T-helper 2 cell (primary cell): ENCODE results near the gene PTPRN2.
"Not testable (repeated sequence)": the region's sequence is repeated elsewhere in the genome, so short reads cannot be mapped to it uniquely, and the experiment has no call there.

Experiments used
- DNase-seq, 5 experiments: peaks; one replicate each; pipeline versions ENCODE4 v3.0.0 to v3.0.0-alpha.2; 2012 to 2022

Gene PTPRN2

DNA sequence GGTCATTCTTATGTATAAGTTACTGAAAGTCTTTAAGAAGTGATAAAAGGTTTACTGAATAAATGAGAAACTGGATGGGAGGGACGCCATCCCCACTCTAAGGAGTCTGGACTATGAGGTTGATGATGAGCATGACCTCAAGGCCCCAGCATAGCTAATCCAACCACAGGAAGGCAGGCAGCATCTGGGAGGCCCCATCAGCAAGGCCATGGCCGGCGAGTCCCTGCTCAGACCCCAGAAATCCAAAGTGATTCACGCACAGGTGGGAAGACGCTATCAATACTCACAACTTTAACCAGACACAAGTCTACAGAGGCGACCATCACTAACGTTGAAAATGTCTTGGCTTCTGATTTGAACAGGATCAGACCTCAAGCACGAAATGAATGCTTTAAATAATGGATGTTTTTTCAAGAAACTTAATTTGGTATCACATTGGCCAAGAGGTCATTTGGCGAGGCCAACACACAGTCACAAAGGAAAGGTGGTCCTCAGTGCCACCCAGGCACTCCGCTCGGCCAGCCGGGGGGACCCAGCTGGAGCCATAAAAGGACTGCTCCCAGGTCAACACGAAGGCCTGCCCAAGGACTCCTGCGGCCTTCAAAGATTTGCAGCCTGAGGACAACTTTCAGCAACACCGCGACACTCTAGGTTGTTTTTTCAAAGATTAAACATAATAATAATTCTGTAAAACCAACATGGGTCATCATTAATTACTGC lies 228.5 kb downstream of the PTPRN2 start:
- no peak for DNase-seq

DNA sequence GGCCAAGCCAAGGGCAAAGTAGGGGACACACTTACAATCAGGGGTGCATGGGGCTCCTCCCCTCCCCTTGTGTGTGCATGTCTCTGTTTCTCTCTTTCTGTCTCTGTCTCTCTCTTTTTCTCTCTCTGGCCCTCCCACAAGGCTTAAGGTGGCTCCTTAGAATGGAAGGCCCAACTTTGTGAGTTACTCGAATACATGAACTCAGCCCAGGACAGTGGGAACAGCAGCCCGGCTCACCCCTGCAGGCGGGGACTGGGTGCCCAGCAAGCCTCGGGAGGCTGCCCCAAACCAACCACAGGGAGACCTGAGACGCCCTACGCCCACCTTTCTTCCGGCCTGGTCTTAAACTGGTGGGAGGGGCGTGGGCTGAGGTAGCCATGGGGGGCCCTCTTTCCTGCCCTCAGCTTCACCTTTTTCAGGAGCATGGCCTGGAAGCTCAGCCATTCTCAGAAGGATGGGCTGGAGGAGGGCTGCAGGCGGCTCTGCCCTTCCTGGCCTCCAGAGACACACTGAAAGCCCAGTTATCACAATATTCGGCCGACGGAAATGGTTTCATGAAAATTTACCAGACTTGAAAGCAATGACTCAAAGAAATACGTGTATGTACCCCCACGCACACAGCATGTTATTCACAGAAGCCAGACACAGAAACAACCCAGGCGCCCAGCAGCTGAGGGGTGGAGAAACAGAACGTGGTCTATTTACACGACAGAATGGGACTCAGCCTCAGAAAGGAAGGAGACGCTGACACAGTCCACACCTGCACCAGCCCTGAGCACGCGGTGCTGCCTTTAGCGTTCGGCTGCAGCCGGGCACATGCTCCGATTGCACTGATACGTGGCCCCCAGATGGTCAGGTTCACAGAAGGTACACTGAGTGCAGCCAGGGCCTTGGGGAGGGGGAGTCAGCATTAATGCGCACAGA lies 229.5 kb downstream of the PTPRN2 start:
- no peak for DNase-seq

DNA sequence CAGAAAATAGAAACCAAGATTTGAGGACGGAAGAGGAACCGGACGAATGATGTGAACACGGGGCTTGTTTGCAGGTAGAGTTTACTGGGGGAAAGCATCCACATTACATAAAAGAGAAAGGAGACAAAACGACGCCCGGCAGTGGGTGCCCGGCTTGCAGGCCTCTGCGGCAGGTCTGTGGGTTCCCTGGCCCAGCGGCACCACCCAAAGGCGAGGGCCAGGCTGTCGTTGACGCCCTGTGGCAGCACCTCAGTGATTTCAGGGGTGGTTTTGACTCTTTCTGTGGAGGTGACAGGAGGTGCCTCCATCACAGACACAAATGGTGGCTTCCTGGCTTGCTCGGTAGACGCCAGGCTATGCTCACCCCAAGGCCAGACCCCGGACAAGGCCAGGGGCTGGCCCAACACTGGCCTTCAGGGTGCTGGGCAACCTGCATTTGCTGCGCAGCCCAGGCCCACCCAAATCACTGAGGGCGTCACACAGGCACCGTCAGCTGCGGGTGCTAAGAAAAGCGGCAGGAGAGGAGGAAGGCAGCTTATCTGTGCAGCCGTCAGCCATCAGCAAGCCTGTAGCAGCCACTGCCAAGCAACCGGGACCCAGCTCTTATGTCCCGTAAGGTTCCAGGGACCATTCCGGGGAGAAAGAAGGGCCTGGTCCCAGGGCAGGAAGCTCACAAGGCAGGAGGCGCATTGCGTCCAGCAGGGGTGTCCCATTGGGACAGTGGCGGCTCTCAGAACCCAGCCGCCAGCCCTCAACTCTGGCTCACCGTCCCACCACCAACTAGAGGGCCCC lies 230.3 kb downstream of the PTPRN2 start:
- no peak for DNase-seq

DNA sequence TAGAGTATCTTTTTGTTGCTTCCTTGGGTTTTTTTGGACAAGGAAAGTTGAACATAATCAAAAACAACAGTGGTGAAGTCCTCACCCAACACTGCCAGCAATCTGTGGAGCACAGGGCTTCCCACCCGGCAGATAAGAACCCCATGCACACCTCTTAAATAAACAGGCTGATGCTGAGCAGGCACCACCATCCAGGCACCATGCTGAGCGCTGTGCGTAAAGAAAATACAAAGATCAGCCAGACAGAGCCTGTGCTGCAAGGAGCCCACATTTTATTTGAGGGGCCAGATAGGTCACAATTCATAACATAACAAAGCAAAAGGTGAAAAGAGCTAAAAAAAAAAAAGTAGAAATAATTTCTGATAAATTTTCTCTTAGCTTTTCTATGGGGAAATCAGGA lies 231.2 kb downstream of the PTPRN2 start:
- no peak for DNase-seq

DNA sequence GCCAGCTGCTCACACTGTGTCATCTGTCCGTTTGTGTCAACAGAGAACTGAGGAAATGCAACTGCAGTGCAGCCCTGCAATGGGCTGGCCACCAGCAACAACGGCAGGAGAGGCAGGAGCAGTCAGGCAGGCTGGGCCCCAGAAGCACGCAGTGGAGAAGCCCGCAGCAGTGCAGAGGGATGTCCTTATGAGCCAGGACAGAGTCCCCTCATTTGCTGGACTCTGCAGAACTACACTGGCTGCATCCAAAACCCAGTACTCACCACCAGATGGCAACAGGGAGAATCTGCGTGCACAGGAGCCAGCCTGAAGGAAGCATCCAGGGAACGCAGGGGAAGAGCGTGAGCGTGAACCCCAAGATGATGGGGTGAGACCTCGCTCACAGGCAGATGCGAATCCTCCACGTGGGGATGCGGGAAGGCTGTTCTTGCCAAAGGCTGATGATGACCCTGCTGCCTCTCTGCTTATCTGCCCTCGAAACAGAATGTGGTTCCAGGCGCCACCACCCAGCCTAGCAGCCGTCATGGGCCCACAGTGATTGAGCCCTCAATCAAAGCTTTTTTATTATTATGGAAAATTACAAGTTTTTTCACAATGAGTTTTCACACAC lies 232.1 kb downstream of the PTPRN2 start:
- no peak for DNase-seq

DNA sequence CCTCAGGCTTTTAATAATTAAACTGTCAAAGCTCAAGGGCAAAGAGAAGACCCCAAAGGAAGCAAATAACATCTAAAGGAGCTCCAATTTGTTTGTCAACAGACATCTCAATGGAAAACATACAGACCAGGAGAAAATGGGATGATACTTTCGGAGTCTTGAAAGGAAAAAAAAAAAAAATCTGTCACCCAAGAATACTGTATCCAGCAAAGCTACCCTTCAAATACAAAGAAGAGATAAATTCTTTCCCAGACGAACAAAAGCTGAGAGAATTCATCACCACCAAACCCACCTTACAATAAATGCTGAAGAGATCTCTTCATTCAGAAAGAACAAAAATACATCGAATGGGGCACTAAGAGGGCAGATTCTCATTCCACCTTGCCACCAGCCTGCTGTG lies 232.8 kb downstream of the PTPRN2 start:
- no peak for DNase-seq

DNA sequence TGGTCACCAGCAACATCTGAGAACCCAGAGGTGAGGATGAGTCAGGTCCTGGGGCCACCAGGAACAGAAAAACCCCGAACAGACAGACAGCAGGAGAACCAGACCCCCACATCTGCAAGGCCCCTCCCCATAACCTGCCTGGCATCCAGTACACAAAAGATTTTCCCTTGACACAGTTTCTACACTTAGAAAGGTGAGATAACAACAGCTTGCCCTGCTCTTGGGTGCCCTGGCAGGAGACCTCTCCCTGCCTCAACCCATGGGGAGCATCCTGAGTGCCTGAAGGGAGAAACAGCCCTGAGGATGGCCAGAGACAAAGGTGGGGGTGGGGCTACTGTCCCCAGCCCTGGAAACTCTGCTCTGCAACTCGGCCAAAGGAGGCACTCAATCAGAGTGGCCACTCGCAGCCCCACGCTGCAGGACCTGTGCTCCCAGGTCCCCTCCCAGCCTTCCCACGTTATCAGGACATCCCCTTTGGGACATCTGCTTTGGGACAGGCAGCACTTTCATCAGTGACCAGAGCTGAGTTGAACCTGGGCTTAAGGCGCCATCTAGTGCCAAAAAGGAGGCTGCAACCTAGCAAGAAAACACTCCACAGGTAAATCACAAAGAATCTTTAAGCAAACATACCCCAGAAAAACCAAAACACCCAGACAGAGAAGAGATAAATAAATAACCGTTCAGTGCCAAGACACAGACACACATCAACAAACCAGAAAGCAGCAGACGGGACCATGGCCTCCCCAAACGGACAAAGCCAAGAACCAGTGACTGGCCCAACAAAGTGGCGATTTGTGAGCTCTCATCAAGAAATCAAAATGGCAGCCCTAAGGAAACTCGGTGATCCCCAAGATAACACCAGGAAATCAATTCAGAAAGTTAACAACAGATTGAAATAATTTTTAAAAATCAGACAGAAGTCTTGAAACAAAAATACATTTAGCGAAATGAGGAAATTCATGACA lies 233.7 kb downstream of the PTPRN2 start:
- DNase-seq, result peak in 1 of 5 experiments; percentile 32

DNA sequence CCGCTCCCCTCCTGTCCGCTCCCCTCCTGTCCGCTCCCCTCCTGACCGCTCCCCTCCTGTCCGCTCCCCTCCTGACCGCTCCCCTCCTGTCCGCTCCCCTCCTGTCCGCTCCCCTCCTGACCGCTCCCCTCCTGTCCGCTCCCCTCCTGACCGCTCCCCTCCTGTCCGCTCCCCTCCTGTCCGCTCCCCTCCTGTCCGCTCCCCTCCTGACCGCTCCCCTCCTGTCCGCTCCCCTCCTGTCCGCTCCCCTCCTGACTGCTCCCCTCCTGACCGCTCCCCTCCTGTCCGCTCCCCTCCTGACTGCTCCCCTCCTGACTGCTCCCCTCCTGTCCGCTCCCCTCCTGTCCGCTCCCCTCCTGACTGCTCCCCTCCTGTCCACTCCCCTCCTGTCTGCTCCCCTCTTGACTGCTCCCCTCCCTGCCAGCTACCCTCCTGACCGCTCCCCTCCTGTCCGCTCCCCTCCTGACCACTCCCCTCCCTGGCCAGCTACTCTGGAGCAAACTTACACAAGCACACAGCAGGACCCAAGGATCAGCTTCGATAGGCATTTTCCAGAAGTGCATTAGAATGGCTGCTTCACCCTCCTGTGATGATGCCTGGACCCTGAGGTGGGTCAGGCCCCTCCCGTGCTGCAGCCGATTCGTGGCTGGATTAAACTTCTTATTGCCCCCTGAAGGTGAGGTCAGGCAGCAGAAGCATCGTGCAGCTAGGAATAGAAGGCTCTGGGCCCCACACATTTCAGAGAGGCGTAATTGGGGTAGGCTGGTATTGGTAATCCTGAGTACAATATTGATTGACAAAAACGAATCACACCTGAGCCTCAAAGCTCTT lies 235.5 kb downstream of the PTPRN2 start:
- not testable (repeated sequence) for DNase-seq

DNA sequence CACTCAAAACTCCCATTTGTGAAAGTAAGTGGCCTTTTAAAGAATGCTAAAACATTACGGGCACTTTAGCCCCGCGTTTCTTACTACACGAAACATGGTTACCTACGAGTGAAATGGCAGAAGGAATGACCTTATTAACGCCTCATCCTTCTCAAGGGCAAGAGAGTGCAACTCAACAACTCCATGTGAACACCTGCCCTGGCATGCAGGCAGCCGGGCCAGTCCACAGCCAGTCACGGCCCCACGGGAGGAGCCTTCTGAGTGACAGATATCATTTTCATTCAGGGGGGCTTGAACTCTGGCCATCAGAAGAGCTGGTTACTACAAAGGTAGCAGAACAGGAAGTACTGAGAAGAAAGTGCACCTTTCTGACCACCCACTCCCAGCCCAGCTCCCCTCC lies 236.1 kb downstream of the PTPRN2 start:
- DNase-seq, result no peak

DNA sequence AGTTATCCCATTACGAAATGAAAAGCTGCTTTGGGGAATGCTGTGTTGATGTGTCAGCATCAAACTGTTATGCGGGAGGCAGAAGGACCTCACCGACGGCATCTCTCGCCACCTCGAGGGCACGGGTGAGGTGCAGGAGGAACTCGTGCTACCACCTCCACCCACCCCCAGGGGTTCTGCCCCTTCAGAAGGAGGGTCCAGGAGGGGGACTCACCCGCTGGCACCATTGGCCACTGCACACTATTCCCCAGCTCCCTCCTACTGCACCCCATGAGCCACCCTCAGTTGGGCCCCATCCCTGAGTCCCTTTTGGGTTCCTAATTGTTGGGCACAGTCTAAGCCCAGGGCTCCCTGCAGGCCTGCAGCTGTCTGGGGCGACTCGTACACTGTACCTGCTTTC lies 236.6 kb downstream of the PTPRN2 start:
- no peak for DNase-seq

DNA sequence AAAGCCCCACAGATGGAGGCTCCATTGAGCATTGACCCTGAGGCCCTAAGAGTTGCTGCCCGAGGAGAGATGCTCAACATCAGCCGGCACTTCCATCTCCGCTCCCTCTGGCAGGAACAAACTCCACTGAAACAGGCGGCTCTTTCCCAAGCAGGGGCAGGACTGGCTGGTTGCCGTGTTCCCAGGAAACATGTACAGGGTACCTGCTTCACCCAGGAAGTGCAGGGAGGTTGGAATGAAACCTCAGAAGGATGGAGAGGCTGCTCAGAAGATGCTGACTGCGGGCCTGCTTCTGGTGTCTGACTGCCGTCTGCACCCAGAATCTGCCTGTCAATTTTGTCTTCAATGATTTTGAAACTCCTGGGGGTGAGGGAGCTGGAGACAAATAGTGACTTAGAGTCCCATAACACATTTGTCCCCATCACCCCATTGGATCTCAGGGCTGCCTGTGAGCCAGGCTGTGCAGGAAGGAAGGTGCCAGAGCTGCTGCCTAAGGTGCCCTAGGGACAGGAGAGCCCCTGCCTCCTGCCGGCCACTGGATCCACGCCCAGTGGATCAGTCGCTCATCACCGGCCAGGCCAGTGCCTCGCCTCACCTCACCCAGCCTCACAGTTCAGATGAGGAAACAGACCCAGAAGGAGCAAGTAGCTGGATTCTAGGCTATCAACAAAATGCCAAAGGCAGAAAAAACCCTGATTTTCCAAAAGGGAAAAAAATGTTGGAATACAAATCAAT lies 237.3 kb downstream of the PTPRN2 start:
- DNase-seq, result no peak

DNA sequence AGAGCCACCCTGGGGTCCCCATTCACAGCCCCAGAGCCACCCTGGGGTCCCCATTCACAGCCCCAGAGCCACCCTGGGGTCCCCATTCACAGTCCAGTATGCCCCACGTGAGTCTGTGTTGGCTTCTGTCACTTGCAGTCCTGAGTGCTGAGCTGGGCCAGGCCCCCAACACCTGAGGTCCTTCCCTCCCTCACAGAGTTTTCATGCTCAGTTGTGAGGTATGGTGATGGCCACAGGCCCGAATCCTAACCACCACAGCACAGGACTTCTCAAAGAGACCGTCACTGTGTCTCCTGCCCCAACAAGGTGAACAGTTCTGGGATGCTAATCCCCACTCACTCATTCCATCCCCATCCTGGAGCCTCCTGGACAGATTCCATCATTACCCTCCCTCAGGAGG lies 239.2 kb downstream of the PTPRN2 start:
- DNase-seq, result no peak

DNA sequence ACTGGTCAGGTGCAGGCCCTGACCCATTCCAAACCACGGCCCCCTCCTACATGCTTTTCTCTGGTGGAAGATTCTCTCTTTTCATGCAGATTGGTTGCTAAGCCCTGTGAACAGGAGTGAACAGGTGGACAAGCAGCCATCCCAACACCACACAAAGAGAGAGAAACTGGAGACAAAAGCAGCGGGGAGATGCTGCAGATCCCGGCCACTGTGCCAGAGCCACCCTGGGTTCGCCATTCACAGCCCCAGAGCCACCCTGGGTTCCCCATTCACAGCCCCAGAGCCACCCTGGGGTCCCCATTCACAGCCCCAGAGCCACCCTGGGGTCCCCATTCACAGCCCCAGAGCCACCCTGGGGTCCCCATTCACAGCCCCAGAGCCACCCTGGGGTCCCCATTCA lies 239.6 kb downstream of the PTPRN2 start:
- DNase-seq, result not testable (repeated sequence)

DNA sequence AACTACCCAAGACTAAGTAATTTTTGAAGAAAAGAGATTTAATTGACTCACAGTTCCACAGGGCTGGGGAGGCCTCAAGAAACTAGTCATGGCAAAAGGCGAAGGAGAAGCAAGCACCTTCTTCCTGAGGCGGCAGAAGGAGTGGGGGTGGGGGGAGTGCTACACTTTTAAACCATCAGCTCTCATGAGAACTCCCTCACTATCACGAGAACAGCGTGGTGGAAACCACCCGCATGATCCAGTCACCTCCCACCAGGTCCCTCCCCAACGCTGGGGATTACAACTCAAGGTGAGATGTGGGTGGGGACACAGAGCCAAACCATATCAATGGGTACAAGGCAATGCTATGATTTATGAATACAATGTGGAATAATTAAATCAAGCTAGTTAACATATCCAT lies 241.9 kb downstream of the PTPRN2 start:
- DNase-seq, result no peak

DNA sequence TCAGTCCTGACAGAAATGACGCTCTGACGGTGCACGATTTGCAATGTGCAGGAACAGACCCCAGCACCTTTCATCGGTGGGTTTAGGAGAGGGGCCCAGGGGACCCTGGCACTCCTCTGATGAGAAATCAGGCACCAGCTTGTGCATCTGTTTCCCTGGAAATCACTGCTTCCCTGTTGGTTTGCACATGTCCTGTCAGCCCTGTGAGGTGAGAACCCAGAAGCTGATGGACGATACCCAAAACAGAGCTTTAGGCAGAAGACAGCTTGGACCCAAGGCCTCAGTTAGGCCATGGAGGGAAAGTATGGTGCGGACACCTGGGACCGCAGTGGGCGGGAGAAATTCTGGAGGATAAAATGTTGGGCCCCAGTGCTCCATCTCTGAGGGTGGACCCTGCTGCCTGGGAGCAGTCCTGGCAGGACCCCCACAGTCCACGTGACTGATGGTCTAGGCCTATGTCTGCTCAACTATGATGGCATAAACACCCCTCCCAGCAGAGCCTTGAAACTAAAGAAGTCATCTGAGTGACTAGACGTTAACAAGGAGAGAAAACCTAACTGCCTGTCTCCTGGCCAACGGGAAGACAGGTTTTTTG lies 242.8 kb downstream of the PTPRN2 start:
- no peak for DNase-seq

DNA sequence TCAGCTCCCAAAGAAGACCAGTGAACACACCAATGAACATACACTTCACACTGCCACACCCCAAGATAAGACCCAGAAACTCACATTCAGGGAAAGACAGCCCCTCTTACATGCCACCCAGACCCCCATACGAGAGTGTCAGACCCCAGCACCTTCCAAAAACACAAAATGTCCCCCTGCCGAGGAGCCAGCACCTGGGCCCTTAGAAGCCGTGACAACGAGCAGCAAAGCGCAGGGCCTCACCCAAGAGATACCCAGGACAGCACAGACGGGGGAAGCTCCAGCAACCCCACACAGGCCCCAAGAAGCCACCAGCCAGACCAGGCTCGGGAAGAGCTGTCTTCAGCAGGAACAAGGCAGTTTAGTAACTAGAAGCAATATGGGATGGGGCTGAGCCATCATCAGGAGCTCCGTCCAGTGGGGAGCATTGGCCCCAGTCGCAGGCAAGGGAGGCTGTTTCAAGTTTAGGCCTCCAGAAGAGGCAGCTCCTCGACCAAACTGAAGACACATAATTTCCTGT lies 243.6 kb downstream of the PTPRN2 start:
- no peak for DNase-seq

DNA sequence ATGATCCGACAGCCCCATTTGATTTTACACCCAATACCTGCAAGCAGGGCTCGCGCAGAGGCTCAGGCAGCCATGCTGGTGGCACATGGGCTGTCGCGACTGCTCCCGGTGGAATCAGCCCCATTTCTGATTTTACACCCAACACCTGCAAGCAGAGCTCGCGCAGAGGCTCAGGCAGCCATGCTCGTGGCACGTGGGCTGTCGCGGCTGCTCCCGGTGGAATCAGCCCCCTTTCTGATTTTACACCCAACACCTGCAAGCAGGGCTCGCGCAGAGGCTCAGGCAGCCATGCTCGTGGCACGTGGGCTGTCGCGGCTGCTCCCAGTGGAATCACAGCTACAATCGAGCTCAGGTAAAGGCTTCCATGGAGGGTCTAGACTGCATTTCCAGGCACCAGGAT lies 244.1 kb downstream of the PTPRN2 start:
- no peak for DNase-seq

DNA sequence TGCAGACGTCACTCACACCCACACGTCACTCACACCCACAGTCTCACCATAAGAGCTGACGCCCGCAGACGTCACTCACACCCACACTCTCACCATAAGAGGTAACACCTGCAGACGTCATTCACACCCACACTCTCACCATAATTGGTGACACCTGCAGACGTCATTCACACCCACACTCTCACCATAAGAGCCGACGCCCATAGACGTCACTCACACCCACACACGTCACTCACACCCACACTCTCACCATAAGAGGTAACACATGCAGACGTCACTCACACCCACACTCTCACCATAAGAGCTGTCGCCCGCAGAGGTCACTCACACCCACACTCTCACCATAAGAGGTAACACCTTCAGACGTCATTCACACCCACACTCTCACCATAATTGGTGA lies 246.5 kb downstream of the PTPRN2 start:
- DNase-seq, result not testable (repeated sequence)

DNA sequence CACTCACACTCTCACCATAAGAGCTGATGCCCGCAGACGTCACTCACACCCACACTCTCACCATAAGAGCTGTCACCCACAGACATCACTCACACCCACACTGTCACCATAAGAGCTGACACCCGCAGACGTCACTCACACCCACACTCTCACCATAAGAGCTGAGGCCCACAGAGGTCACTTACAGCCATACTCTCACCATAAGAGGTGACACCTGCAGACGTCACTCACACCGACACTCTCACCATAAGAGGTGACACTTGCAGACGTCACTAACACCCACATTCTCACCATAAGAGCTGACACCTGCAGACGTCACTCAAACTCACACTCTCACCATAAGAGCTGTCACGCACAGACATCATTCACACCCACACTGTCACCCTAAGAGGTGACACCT lies 250.7 kb downstream of the PTPRN2 start:
- DNase-seq, result not testable (repeated sequence)
